HCEC 1CT (cell line): ENCODE results near the gene LMTK3.

Experiments
- DNase-seq: peaks from one replicate; pipeline ENCODE4 v3.0.0-alpha.2; 2017

Gene LMTK3

GRCh38 chr19:48511800-48512503, at the start of gene LMTK3:
LMTK3 (minus strand) TSS chr19:48511835; CDS start chr19:48511576, 259 bp downstream.
- DNase-seq: no peak

GRCh38 chr19:48561412-48561811, 49.8 kb upstream of the LMTK3 start:
- no peak for DNase-seq

- DNase-seq: no peak
Observed at GRCh38 chr19:48560095-48560530, 48.5 kb upstream of the LMTK3 start.

- DNase-seq: peak; percentile 77
Observed at GRCh38 chr19:48558018-48558684, 46.5 kb upstream of the LMTK3 start.

GRCh38 chr19:48556825-48557224, 45.2 kb upstream of the LMTK3 start:
- no peak for DNase-seq

GRCh38 chr19:48556163-48556562, 44.5 kb upstream of the LMTK3 start:
- peak; percentile 66 for DNase-seq

GRCh38 chr19:48554385-48555091, 42.9 kb upstream of the LMTK3 start:
- no peak for DNase-seq

- peak; percentile 84 for DNase-seq
Observed at GRCh38 chr19:48553676-48554384, 42.2 kb upstream of the LMTK3 start.

GRCh38 chr19:48552406-48553322, 41.0 kb upstream of the LMTK3 start:
- peak; percentile 13 for DNase-seq

- DNase-seq: no peak
Observed at GRCh38 chr19:48551437-48552302, 40.0 kb upstream of the LMTK3 start, which contains the start of gene SULT2B1. SULT2B1 (plus strand) TSS chr19:48552172; CDS start chr19:48552253, 81 bp downstream.

GRCh38 chr19:48549380-48549779, 37.7 kb upstream of the LMTK3 start:
- DNase-seq: no peak

- no peak for DNase-seq
Observed at GRCh38 chr19:48548253-48548911, 36.7 kb upstream of the LMTK3 start.

- no peak for DNase-seq
Observed at GRCh38 chr19:48547722-48548121, 36.1 kb upstream of the LMTK3 start.

GRCh38 chr19:48544856-48545750, 33.5 kb upstream of the LMTK3 start:
- DNase-seq: no peak

- DNase-seq: peak; percentile 54
Observed at GRCh38 chr19:48543121-48543710, 31.6 kb upstream of the LMTK3 start.

GRCh38 chr19:48541813-48542212, 30.2 kb upstream of the LMTK3 start:
- no peak for DNase-seq

GRCh38 chr19:48540110-48540509, 28.5 kb upstream of the LMTK3 start:
- no peak for DNase-seq

- peak; percentile 15 for DNase-seq
Observed at GRCh38 chr19:48539503-48540096, 28.0 kb upstream of the LMTK3 start.
